Thymus (tissue), 11 donors: ENCODE results near the gene MYO1A. TPM values are rescaled to one million over a fixed set of nuclear protein-coding genes. Genes with fewer than 3 reads are reported as not detected.
"Not testable (repeated sequence)": the region's sequence is repeated elsewhere in the genome, so short reads cannot be mapped to it uniquely, and the experiment has no call there.

Experiments used
- DNase-seq, 9 donors: peaks; one replicate each; pipeline ENCODE4 v3.0.0-alpha.2; 2013; ENCODE audit warnings: low spot score in 9 of 9, low read depth in 6 of 9, missing footprints in 1 of 9
- H3K27ac ChIP-seq, 2 donors: one replicate each; pipeline ENCODE4 v1.5.1; 2013; ENCODE audit warnings: control low read depth in 1 of 2, low read depth in 1 of 2, low read length in 1 of 2, mild to moderate bottlenecking in 1 of 2, moderate library complexity in 1 of 2
- H3K27me3 ChIP-seq, 2 donors: one replicate each; pipeline ENCODE4 v1.5.1; 2013; ENCODE audit warnings: low read length in 1 of 2; ENCODE audit not compliant: control insufficient read depth in 2 of 2, insufficient read depth in 1 of 2
- H3K36me3 ChIP-seq, 2 donors: one replicate each; pipeline ENCODE4 v1.5.1; 2013; ENCODE audit warnings: low read length in 1 of 2, mild to moderate bottlenecking in 1 of 2, moderate library complexity in 1 of 2; ENCODE audit not compliant: control insufficient read depth in 2 of 2, insufficient read depth in 2 of 2
- H3K4me1 ChIP-seq, 2 donors: one replicate each; pipeline ENCODE4 v1.5.1; 2013; ENCODE audit warnings: low read length in 2 of 2; ENCODE audit not compliant: control insufficient read depth in 2 of 2, insufficient read depth in 2 of 2
- H3K4me3 ChIP-seq, 2 donors: one replicate each; pipeline ENCODE4 v1.5.1; 2013; ENCODE audit warnings: low read length in 2 of 2, control low read depth in 1 of 2, mild to moderate bottlenecking in 1 of 2
- H3K9me3 ChIP-seq, 2 donors: one replicate each; pipeline ENCODE4 v1.5.1; 2013; ENCODE audit warnings: low read length in 1 of 2, mild to moderate bottlenecking in 1 of 2; ENCODE audit not compliant: control insufficient read depth in 2 of 2, insufficient read depth in 1 of 2
- WGBS: extraction: QIAGEN DNeasy Blood & Tissue Kit; methylation state at CpG from one replicate; pipeline ENCODE4 v1.1.7; 2013; 5-methylcytosine and 5-hydroxymethylcytosine counted together
- polyA plus RNA-seq: library from polyadenylated mRNA; stranded (reverse); fragments of 200-250 nt; gene quantifications from one replicate; pipeline ENCODE4 v1.2.3, GENCODE V29; 2013
- total RNA-seq: library from RNA; stranded (reverse); fragments of 120-200 nt; gene quantifications from one replicate; pipeline ENCODE4 v1.2.4, GENCODE V29; 2013
- donor health status: healthy.

Gene MYO1A
- total and polyA plus RNA-seq, 2 donors: 0.52 to 1.1 TPM

DNA sequence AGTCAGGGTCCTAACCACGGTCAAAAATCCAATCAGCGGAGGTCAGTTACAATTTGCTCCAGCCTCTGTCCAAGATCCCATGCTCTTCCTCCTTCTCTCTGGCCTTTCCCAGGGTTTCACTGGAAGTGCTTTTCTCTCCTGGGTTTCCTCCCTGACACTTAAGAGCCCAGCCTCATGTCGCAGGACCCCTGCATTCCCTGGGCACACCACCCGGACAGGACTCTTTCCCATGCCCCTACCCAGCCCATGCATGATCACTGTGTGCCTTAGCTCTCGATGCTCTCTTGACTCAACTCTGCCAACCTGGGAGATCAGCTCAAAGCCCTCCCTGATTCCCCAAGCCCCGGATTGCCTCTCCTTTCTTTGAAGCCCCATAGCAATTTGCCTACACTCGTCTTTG, 18.1 kb downstream of the MYO1A start:
- Histone ChIP-seq H3K36me3 (no peaks in the 10 kb centered on the region), H3K4me1 (peaks cover 37 to 53% of the 10 kb centered on the region in 2 donors), H3K27me3 (no peaks in the 10 kb centered on the region), H3K4me3 (no peak overlapping the region), H3K9me3 (no peaks in the 10 kb centered on the region), H3K27ac (peak overlapping the region in 1 of 2 donors; percentile 81)
- 98% methylated on average over 7 of the region's 7 CpGs for WGBS
- DNase-seq: no peak

- WGBS: 0% methylated on average over 2 of the region's 2 CpGs
- peak in 7 of 9 donors; percentile 46 to 82 (median 55) for DNase-seq
- peaks cover 37 to 58% of the 10 kb centered on the region in 2 donors for H3K4me1 ChIP-seq
- H3K36me3 ChIP-seq: no peaks in the 10 kb centered on the region
- no peaks in the 10 kb centered on the region for H3K9me3 ChIP-seq
- H3K4me3 ChIP-seq: no peak overlapping the region
- peak overlapping the region; percentile 78 to 81 for H3K27ac ChIP-seq
- H3K27me3 ChIP-seq: no peaks in the 10 kb centered on the region
Measured at GRCh38 chr12:57031138-57031725, 18.7 kb downstream of the MYO1A start.

DNA sequence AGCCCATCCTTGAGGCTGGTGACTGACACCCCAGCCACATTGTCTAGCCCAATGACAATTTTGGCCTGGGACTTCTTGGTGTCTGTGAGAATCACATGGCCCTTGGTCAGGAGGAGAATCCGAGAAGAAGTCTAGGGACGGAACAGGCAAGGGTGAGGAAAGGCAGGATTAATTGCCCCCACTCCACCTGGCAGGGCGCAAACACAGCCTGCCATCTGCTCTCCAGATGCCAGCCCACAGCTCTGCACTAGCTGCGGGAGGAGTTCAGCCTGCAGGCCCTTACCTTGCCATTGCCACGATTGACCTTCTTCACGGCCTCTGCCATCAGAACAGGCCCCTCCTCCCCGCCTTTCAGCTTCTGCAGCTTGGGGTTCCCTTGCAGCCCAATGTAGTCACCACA, 20.5 kb downstream of the MYO1A start:
- H3K9me3 ChIP-seq: no peaks in the 10 kb centered on the region
- H3K36me3 ChIP-seq: no peaks in the 10 kb centered on the region
- WGBS: 75% methylated on average over 7 of the region's 7 CpGs
- peaks cover 37 to 61% of the 10 kb centered on the region in 2 donors for H3K4me1 ChIP-seq
- no peaks in the 10 kb centered on the region for H3K27me3 ChIP-seq
- peak overlapping the region in 1 of 2 donors; percentile 82 for H3K27ac ChIP-seq
- DNase-seq: peak in 1 of 9 donors; percentile 15
- no peak overlapping the region for H3K4me3 ChIP-seq

GRCh38 chr12:57027805-57028153, 22.1 kb downstream of the MYO1A start:
- Histone ChIP-seq H3K4me1 (peaks cover 37 to 61% of the 10 kb centered on the region in 2 donors), H3K9me3 (no peaks in the 10 kb centered on the region), H3K4me3 (no peak overlapping the region), H3K36me3 (no peaks in the 10 kb centered on the region), H3K27me3 (no peaks in the 10 kb centered on the region), H3K27ac (peak overlapping the region in 1 of 2 donors; percentile 82)
- 15% methylated on average over 5 of the region's 5 CpGs for WGBS
- DNase-seq: peak in 4 of 9 donors; percentile 54 to 78 (median 60)

DNA sequence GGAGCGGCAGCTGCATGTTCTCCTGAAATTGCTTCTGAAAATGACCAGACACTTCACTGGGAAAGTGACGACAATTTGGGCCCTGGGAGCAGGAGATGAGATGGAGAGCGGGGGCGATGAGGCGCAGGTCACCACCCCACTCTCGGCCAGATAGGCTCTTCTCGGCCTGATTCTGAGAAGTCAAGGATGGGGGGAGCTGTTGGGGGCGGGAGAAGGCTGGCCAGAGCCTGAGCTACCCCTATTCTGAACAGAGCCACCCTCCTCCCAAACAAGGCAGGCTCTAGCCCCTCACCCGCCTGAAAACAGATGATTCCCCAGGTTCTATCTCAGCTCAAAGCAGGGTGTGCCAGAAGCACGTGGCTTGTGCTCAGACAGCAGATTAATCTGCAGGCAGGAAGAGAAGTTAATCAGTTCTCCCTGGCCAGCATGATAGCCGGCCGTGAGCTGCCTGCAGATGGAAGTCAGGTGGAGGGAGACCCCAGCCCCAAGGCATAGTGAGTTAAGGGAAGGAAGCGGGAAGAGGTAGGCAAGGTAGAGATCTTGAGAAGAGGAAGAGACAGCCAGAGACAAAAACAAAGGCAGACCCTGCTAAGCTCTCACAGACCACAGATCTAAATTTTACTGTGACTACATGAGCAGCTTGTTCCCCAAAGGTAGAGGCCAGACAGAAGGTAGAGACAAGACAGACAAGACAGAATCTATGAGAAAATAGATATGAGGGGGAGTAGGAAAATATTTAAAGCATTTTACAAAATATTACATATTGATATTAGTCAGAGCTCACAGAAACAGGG, 22.7 kb downstream of the MYO1A start:
- Histone ChIP-seq H3K4me3 (no peak overlapping the region), H3K27me3 (no peaks in the 10 kb centered on the region), H3K9me3 (no peaks in the 10 kb centered on the region), H3K27ac (peak overlapping the region in 1 of 2 donors; percentile 82), H3K4me1 (peaks cover 37 to 61% of the 10 kb centered on the region in 2 donors), H3K36me3 (no peaks in the 10 kb centered on the region)
- WGBS: 66% methylated on average over 13 of the region's 13 CpGs
- DNase-seq: peak in 1 of 9 donors; percentile 56

GRCh38 chr12:57025196-57025595, 24.7 kb downstream of the MYO1A start:
- no peak for DNase-seq
- Histone ChIP-seq H3K4me1 (peaks cover 26 to 46% of the 10 kb centered on the region in 2 donors), H3K27me3 (no peaks in the 10 kb centered on the region), H3K27ac (no peak overlapping the region), H3K9me3 (no peaks in the 10 kb centered on the region), H3K36me3 (no peaks in the 10 kb centered on the region), H3K4me3 (no peak overlapping the region)
- WGBS: 96% methylated on average over 2 of the region's 2 CpGs

DNA sequence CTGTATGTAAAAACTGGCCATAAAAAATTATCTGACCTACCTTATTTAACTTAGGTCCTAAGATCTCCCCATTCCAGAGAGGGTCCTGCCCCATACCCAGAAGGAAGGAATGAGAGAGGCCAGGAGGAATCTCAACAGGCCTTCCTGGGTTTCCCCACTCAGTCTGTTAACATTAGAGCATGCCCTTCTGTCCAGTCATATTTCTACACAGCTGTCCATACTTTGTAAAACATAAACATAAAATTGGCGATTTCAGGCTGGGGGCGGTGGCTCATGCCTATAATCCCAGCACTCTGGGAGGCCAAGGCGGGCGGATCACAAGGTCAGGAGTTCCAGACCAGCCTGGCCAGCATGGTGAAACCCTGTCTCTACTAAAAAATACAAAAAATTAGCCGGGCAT, 27.6 kb downstream of the MYO1A start:
- H3K4me3 ChIP-seq, DNase-seq, H3K27me3 ChIP-seq, H3K9me3 ChIP-seq, H3K36me3 ChIP-seq, H3K27ac ChIP-seq: not testable (repeated sequence)
- peaks cover 3 to 17% of the 10 kb centered on the region in 2 donors for H3K4me1 ChIP-seq
- 97% methylated on average over 5 of the region's 5 CpGs for WGBS

GRCh38 chr12:57019983-57020719, 29.8 kb downstream of the MYO1A start:
- H3K36me3 ChIP-seq: no peaks in the 10 kb centered on the region
- no peak for DNase-seq
- 93% methylated on average over 9 of the region's 9 CpGs for WGBS
- no peaks in the 10 kb centered on the region for H3K9me3 ChIP-seq
- no peak overlapping the region for H3K4me3 ChIP-seq
- H3K4me1 ChIP-seq: peaks cover 0 to 11% of the 10 kb centered on the region in 2 donors
- H3K27me3 ChIP-seq: no peaks in the 10 kb centered on the region
- no peak overlapping the region for H3K27ac ChIP-seq

GRCh38 chr12:57018906-57019305, 31.0 kb downstream of the MYO1A start:
- Histone ChIP-seq H3K36me3 (no peaks in the 10 kb centered on the region), H3K27me3 (no peaks in the 10 kb centered on the region), H3K9me3 (no peaks in the 10 kb centered on the region), H3K4me1 (peaks cover 0 to 17% of the 10 kb centered on the region in 2 donors), H3K4me3 (no peak overlapping the region), H3K27ac (no peak overlapping the region)
- 98% methylated on average over 1 of the region's 1 CpG for WGBS
- no peak for DNase-seq
